Measurements from ENCODE around the gene FAM227A. TPM values are rescaled to one million over a fixed set of nuclear protein-coding genes. Genes with fewer than 3 reads are reported as not detected.

Gene FAM227A
- total and polyA plus RNA-seq, 2 of the 13 experiments (the other 11 are each of a cell fraction or from before 2014, with no cell fraction given), result 1.0 to 1.5 TPM

GRCh38 chr22:38705235-38706100 lies 49.3 kb upstream of the FAM227A start, which contains the start of gene GTPBP1 (continued):
- TF ChIP-seq, protein P1, sequence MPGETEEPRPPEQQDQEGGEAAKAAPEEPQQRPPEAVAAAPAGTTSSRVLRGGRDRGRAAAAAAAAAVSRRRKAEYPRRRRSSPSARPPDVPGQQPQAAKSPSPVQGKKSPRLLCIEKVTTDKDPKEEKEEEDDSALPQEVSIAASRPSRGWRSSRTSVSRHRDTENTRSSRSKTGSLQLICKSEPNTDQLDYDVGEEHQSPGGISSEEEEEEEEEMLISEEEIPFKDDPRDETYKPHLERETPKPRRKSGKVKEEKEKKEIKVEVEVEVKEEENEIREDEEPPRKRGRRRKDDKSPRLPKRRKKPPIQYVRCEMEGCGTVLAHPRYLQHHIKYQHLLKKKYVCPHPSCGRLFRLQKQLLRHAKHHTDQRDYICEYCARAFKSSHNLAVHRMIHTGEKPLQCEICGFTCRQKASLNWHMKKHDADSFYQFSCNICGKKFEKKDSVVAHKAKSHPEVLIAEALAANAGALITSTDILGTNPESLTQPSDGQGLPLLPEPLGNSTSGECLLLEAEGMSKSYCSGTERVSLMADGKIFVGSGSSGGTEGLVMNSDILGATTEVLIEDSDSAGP (CRISPR knock-in tag; IDR thresholded peaks at IDR 0.05; ENCODE audit: borderline replicate concordance), result 0 out of 2 replicates have a peak, but pooled peaks have one; percentile 18
- peak; percentile 52; the same call in 1 of the 2 replicates for TF ChIP-seq ZNF350 (CRISPR knock-in tag; IDR thresholded peaks at IDR 0.05; ENCODE audit: borderline replicate concordance, low read depth)
- no peak for TF ChIP-seq AKAP8 (CRISPR knock-in tag; IDR thresholded peaks at IDR 0.05)
- TF ChIP-seq ZNF816 (CRISPR knock-in tag; IDR thresholded peaks at IDR 0.05; ENCODE audit: borderline replicate concordance), result no peak
- TF ChIP-seq POLR2G (IDR thresholded peaks at IDR 0.05; ENCODE audit: low read depth, low read length), result peak; percentile 78
- TF ChIP-seq ZNF567 (CRISPR knock-in tag; IDR thresholded peaks at IDR 0.05; ENCODE audit: borderline replicate concordance), result no peak
- no peak for TF ChIP-seq ZNF839 (CRISPR knock-in tag; IDR thresholded peaks at IDR 0.05; ENCODE audit: borderline replicate concordance)
- TF ChIP-seq ZNF234 (CRISPR knock-in tag; conservative IDR thresholded peaks at IDR 0.05), result no peak
- TF ChIP-seq NKX3-1 (CRISPR knock-in tag; IDR thresholded peaks at IDR 0.05), result 0 out of 2 replicates have a peak, but pooled peaks have one; percentile 43
- TF ChIP-seq MED1 (CRISPR knock-in tag; IDR thresholded peaks at IDR 0.05), result 0 out of 2 replicates have a peak, but pooled peaks have one; percentile 11
- TF ChIP-seq ZNF709 (CRISPR knock-in tag; IDR thresholded peaks at IDR 0.05), result no peak
- peak; percentile 41; the same call in 1 of the 2 replicates for TF ChIP-seq FOSL2 (CRISPR knock-in tag; IDR thresholded peaks at IDR 0.05)
- TF ChIP-seq, protein P2, sequence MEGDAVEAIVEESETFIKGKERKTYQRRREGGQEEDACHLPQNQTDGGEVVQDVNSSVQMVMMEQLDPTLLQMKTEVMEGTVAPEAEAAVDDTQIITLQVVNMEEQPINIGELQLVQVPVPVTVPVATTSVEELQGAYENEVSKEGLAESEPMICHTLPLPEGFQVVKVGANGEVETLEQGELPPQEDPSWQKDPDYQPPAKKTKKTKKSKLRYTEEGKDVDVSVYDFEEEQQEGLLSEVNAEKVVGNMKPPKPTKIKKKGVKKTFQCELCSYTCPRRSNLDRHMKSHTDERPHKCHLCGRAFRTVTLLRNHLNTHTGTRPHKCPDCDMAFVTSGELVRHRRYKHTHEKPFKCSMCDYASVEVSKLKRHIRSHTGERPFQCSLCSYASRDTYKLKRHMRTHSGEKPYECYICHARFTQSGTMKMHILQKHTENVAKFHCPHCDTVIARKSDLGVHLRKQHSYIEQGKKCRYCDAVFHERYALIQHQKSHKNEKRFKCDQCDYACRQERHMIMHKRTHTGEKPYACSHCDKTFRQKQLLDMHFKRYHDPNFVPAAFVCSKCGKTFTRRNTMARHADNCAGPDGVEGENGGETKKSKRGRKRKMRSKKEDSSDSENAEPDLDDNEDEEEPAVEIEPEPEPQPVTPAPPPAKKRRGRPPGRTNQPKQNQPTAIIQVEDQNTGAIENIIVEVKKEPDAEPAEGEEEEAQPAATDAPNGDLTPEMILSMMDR (CRISPR knock-in tag; IDR thresholded peaks at IDR 0.05), result peak; percentile 24; the same call in 1 of the 2 replicates
- TF ChIP-seq, protein P3, sequence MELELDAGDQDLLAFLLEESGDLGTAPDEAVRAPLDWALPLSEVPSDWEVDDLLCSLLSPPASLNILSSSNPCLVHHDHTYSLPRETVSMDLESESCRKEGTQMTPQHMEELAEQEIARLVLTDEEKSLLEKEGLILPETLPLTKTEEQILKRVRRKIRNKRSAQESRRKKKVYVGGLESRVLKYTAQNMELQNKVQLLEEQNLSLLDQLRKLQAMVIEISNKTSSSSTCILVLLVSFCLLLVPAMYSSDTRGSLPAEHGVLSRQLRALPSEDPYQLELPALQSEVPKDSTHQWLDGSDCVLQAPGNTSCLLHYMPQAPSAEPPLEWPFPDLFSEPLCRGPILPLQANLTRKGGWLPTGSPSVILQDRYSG (CRISPR knock-in tag; IDR thresholded peaks at IDR 0.05), result 0 out of 2 replicates have a peak, but pooled peaks have one; percentile 3
- TF ChIP-seq ZNF17 (CRISPR knock-in tag; IDR thresholded peaks at IDR 0.05), result no peak
- TF ChIP-seq FOXK1 (CRISPR knock-in tag; IDR thresholded peaks at IDR 0.05; ENCODE audit: borderline replicate concordance, low read depth), result peak; percentile 90
- TF ChIP-seq MAZ (IDR thresholded peaks at IDR 0.05; ENCODE audit: borderline replicate concordance, low read depth, low read length), result peak; percentile 79; the same call in 1 of the 2 replicates
- peak; percentile 6; the same call in 1 of the 2 replicates for TF ChIP-seq MAZ (CRISPR knock-in tag; IDR thresholded peaks at IDR 0.05; ENCODE audit: low read depth)
- TF ChIP-seq TCF7 (IDR thresholded peaks at IDR 0.05; ENCODE audit: low read depth), result no peak
- TF ChIP-seq ZBTB7B (CRISPR knock-in tag; IDR thresholded peaks at IDR 0.05), result no peak
- TF ChIP-seq SETDB1 (CRISPR knock-in tag; IDR thresholded peaks at IDR 0.05; ENCODE audit: borderline replicate concordance), result no peak
- TF ChIP-seq ZBTB42 (CRISPR knock-in tag; IDR thresholded peaks at IDR 0.05), result no peak
- no peak for TF ChIP-seq NBN (conservative IDR thresholded peaks at IDR 0.05)
- TF ChIP-seq PCBP1 (IDR thresholded peaks at IDR 0.05; ENCODE audit: borderline replicate concordance, low read depth, low read length), result no peak
- no peak for TF ChIP-seq MEIS2 (CRISPR knock-in tag; IDR thresholded peaks at IDR 0.05)
- peak; percentile 38; the same call in 1 of the 2 replicates for TF ChIP-seq GABPB1 (CRISPR knock-in tag; IDR thresholded peaks at IDR 0.05)
- 0 out of 2 replicates have a peak, but pooled peaks have one; percentile 9 for TF ChIP-seq KLF12 (CRISPR knock-in tag; IDR thresholded peaks at IDR 0.05; ENCODE audit: borderline replicate concordance)

All from HepG2 (cell line).